ENCODE data around the gene PXDN.

PXDN gene

GRCh38 chr2:1661891-1662605 is 82.3 kb downstream of the PXDN start:
- no peak overlapping the region for H3K4me3 ChIP-seq (ENCODE audit: control insufficient read depth, low read depth, low read length)
- no peak for TF ChIP-seq CTCF (conservative IDR thresholded peaks at IDR 0.05; ENCODE audit: control insufficient read depth, insufficient read depth, low read depth, low read length)
- DNase-seq (ENCODE audit: low read depth), result no peak

- no peak overlapping the region for H3K4me3 ChIP-seq (ENCODE audit: control insufficient read depth, low read depth, low read length)
- no peak for DNase-seq (ENCODE audit: low read depth)
- TF ChIP-seq CTCF (conservative IDR thresholded peaks at IDR 0.05; ENCODE audit: control insufficient read depth, insufficient read depth, low read depth, low read length), result no peak
These were observed 83.4 kb downstream of the PXDN start for GRCh38 chr2:1660656-1661640.

- no peak for DNase-seq (ENCODE audit: low read depth)
- no peak for TF ChIP-seq CTCF (conservative IDR thresholded peaks at IDR 0.05; ENCODE audit: control insufficient read depth, insufficient read depth, low read depth, low read length)
- H3K4me3 ChIP-seq (ENCODE audit: control insufficient read depth, low read depth, low read length), result no peak overlapping the region
These were observed 84.3 kb downstream of the PXDN start for GRCh38 chr2:1659951-1660565.

GRCh38 chr2:1658394-1659151 is 85.7 kb downstream of the PXDN start:
- DNase-seq (ENCODE audit: low read depth), result no peak
- no peak for TF ChIP-seq CTCF (conservative IDR thresholded peaks at IDR 0.05; ENCODE audit: control insufficient read depth, insufficient read depth, low read depth, low read length)
- H3K4me3 ChIP-seq (ENCODE audit: control insufficient read depth, low read depth, low read length), result no peak overlapping the region

GRCh38 chr2:1656961-1657841 is 87.1 kb downstream of the PXDN start:
- no peak for TF ChIP-seq CTCF (conservative IDR thresholded peaks at IDR 0.05; ENCODE audit: control insufficient read depth, insufficient read depth, low read depth, low read length)

More at GRCh38 chr2:1656961-1657841, 87.1 kb downstream of the PXDN start:
- H3K4me3 ChIP-seq (ENCODE audit: control insufficient read depth, low read depth, low read length), result no peak overlapping the region
- no peak for DNase-seq (ENCODE audit: low read depth)
